ENCODE results near the gene RBPMS2. TPM values are rescaled to one million over a fixed set of nuclear protein-coding genes. Genes with fewer than 3 reads are reported as not detected.

Gene RBPMS2
- total RNA-seq, 1 donor from 2014 or later = not detected

DNA sequence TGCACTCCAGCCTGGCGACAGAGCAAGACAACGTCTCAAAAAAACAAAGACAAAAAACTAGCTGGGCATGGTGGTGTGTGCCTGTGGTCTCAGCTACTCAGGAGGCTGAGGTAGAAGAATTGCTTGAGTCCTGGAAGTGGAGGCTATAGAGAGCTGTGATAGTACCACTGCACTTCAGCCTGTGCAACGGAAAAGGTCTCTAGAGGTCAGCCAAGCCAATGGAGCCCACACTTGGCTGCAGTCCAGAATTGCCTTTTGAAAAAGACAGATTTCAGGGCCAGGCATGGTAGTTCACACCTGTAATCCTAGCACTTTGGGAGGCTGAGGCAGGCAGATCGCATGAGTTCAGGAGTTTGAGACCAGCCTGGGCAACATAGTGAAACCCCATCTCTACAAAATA, 8.4 kb upstream of the RBPMS2 start:
- DNase-seq (ENCODE audit: low read depth) = no peak

DNA sequence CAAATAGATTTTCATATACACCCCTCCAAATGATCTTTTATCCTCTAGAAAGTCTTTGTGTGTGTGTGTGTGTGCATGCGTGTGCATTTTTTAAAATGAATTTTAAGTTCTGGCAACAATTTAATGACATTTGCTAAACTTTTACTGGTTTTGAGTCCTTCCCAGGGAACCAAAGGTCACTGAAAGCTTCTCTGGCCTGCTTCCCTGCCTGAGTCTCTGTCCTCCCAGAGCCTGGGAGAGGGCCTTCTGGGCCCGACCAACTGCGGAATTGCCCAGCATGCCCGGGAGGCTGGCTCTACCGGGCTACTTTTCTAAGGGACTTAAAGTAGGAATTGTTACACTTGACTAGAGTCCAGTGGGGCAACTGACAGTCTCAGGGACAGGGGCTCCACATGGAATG, 7.4 kb upstream of the RBPMS2 start:
- no peak for DNase-seq (ENCODE audit: low read depth)

DNA sequence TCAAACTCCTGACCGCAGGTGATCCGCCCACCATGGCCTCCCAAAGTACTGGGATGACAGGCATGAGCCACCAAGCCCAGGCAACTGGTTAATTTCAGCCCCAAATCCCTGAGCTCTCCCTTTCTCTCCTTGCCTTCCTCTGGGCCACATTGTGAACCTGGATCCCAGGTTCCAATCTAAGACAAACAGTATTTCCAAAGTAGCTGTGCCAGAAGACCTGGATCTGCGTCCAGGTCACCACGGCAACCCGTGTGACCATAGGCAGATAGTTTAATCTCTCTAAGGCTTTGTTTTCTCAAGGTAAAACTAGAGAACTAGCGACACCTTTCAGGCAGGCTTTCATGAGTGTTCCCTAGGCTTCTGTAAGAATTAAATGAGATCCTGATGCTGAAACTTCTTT, 5.9 kb upstream of the RBPMS2 start:
- no peak for DNase-seq (ENCODE audit: low read depth)

DNA sequence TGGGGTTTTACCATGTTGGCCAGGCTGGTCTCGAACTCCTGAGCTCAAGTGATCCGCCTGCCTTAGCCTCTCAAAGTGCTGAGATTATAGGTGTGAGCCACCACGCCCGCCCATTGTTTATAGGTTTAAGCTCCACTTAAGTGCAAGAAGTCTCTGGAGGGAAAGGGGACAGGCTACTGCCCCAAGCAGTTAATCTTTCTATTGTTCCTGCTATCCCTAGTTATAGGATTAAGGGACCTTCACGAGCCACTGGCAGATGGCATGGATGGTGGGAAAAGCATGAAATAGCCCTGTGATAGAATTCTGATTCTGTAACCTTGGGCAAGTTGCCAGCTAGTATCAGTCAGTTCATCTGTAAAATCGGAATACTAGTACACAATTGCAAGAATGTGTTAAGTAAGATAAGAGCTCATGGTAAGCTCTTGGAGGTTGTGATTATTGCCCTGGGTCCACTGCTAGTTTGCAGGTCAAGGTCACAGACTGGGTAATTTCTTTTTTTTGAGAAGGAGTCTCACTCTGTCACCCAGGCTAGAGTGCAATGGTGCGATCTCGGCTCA, 5.3 kb upstream of the RBPMS2 start:
- no peak for DNase-seq (ENCODE audit: low read depth)

DNA sequence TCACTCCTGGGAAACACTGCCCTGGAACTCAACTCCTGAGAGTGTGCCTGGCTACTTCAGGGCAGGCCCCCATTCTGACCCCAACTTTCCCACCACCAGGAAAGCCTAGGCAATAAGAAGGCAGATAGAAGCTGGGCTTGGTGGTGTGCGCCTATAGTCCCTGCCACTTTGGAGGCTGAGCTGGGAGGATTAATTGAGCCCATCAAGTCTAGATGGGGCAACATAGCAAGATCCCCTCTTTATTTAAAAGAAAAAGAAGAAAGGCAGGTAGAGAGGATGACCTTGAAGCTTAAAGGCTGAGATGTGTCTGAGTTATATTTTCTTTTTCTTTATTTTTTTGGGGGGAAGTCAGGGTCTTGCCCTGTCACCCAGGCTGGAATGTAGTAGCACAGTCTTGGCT, 4.2 kb upstream of the RBPMS2 start:
- no peak for DNase-seq (ENCODE audit: low read depth)

DNA sequence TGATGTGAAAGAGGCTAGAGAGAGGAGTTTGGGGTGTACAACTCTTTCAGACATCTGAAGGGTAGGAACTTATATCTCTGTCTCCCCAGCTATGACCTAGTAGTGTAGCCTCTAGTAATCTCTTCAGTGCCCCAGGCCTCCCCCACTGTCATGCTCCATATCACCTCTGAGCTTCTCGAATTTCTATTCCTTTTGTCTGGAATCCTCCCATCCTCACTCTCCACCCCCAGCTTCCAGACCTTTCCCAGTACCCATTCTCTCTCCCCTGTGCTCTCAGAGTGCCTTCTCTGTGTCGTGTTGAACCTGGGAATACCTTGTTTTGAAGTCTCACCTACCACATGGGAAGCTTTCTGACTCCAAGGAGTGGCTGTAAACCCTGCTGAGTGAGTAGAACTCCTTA, 3.6 kb upstream of the RBPMS2 start:
- no peak for DNase-seq (ENCODE audit: low read depth)

DNA sequence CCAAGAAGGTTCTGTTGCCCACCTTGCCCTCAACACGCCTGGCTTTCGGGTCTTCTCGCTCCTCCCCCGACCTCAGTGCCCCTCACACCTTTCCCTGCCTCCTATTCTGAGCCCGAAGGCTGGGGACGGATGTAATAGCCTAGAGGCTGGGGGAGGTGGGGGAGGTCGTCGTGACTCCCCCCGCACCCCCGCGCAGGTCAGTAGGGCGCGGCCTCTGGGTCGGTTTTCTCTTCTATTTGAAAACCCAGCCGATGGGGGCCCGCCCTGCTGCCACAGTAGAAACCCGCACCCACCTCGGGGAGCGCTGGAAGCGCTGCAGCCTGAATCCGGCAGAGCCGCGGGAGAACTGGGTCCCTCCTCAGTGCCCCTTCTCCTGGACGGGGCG, 1.0 kb upstream of the RBPMS2 start:
- DNase-seq (ENCODE audit: low read depth) = no peak

DNA sequence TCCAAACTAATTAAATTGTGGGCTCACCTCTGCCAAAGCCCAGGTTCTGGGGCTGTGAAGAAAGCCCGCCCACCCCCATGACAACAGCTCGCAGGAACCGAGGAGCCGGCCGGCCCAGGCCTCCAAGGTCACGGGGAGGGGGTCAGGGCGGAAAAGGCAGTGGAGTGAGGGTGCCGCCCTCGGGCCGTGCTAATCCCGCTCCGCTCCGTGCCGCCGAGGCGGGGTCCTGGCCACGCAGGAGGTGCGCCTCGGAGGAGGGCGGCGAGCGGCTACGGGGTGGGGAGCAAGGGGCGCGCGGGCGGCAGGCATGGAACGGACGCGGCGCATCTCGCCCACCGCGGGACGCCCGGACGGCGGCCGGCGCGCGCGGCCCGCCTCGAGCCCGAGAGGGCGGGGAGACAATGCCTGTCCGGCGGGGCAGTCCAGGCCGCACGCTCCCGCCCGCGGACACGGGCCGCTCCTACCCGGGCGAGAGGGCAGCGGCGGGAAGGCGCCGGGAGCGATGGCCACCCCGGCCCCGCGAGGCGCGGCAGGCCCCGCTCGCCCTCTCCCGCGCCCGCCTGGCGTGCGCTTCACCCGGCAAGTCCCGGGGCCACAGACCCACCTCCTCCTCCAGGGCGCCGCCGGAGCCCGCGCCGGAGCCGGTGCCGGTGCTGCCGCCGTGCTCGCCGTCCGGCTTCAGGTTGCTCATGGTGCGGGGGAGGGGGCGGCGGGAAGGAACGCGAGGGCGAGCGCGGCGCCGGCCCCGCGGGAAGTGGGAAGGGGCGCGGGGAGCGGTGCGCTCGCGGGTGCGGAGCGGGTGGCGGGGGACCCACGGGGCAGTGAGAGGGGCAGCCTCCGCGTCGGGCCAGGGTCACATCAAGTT, 528 bp downstream of the RBPMS2 start:
- no peak for DNase-seq (ENCODE audit: low read depth)

DNA sequence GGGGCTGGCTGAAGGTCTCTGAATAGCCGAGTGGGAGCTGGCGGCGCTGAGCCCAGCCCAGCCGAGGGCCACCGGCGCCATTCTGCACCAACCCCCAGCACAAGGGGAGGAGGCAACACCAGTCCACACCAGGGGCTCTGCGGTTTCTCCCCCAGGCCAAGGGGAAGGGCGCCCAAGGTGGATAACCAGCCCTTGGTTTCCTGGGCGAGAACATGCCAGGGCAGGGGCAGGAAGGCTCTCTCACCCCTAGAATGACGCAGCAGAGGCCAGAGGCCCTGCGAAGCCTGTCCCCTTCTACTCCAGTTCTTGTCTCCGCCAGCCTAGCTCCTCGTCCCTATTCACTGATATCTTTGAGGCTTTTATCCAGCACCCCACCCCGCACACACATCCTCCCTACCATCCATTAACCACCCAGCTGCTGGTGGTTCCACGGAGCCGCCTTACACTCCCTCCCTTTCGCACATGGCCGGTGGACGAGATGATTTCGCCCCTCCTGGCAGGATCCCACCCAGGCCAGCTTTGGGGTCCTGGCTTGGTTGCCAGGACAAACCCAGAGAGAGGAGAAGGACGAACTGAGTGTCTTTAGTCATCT, 1.3 kb downstream of the RBPMS2 start:
- no peak for DNase-seq (ENCODE audit: low read depth)

DNA sequence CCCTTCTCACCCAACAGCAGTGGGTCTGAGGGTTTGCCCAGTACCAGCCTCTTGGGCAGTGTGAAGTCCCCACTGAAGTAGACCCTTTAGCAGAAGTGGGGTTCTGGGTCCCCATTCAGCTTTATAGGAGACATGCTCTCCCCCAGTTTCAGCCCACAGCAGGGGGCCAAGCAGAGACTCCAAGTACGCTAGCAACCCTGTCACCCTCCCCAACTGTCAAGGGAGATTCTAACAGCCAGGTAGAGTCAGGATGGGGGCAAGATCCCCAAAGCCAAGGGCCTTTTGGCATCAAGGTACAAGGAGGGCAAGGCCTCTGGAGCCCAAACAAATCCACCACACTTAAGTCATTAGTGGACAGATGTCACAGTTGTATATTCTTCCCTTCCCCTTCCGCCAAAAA, 1.8 kb downstream of the RBPMS2 start:
- DNase-seq (ENCODE audit: low read depth) = no peak

DNA sequence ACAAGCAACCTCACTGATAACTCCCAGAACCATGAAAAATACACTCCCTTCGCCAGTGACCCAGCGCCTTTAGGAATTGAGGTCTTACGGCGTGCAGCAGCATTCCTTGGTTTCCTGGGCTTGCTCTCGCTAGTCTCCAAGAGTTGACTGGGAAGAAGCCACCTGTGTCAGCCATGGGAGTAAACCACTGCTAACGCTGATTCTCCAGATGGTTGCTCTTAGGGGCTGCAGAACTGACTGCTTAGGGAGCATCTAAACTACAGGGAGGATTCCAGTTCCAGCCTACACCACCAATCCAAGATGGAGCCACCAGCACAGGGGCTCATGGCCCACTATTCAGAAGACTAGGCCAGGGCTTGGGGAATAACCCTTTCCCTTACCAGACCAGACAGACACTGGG, 2.4 kb downstream of the RBPMS2 start:
- no peak for DNase-seq (ENCODE audit: low read depth)

DNA sequence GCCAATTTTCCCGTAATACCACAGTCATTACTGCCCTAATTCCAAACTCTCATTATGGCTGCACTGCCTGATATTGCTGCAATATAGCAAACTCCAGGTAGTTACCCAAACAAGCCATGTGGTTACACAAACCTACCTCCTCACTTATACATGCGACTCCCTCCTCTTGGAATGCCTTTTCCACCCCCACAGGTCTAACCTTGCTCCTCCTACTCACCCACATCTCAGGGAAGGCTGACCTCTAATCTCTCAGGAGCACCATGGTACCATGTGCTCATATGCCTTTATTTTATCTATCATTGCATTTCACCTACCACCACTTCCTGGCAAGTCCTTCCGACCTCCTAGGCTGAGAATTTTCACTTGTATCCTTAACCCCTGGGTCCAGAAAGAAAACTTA, 2.9 kb downstream of the RBPMS2 start:
- no peak for DNase-seq (ENCODE audit: low read depth)

DNA sequence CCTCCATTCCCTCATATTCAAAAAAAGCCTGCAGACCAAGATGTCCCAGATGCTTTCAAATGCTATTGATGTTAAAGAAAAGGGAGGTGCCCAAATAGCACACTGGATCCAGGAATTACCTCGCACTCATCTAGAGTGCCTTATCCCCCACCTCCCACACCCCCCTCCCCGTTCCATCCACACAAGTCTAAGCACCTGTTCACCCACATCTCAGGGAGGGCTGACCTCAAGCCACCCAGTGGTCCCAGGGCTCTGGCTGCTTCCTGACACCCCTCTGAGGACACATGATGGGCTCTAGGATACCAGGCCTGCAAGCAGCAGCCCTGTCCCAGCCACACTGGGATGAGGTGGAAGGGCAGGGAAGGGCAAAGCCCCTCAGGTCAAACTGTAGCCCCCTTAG, 4.8 kb downstream of the RBPMS2 start:
- peak; percentile 14 for DNase-seq (ENCODE audit: low read depth)

DNA sequence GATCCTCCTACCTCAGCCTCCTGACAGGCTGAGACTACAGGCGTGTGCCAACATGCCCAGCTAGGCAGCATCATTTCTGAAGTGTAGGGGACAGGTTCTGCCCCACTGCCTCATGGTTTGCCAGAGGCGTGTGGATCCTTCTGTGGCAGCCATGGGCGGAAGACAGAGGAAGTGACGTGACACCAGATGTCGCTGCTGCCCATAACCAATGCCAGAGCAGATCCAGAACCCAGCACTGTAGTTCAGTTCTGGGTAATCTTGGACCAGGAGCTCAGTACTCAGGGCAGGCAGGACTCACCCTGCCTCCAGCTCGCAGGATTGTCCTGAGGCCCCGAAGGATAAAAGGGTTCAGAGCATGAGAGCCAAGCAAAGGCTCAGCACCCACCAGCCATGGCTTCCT, 8.2 kb downstream of the RBPMS2 start:
- DNase-seq (ENCODE audit: low read depth) = no peak

DNA sequence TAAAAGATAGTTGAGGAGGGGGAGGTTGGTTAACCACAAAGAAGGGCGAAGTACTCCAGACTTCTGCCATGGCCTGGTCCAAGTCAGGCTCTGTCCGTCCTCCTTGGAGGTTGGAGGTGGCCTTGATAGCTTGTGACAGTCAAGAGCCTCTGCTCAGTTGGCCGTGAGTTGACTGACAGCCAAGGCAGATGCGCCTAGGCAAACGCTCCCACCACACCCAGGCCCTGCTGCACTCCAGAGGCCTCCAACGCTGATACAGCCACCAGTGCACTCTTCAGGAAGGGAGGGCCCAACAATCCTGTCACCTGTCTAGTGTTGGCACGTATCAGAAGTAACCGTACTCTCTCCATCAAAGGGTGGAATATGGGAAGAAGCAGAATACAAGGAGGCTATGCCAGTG, 9.3 kb downstream of the RBPMS2 start:
- no peak for DNase-seq (ENCODE audit: low read depth)

DNA sequence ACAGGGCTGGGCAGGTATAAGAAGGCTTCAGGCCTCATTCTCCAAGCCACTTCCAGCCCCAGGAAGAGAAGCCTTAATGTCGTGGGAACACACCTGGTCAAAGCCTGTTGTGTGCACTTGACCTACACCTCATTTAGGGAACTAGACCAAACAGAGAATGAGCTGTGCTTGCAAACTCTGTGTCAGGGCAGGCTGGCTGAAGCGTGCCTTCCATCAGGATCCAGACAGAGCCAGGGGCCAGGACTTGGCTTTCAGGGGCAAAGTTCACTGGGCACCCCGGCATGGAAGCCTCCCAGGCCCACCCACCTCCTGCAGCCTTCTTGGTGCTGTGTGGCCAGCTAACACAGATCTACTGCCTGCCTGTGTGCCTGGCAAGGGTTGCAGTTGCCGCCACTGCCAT, 11.5 kb downstream of the RBPMS2 start:
- no peak for DNase-seq (ENCODE audit: low read depth)

DNA sequence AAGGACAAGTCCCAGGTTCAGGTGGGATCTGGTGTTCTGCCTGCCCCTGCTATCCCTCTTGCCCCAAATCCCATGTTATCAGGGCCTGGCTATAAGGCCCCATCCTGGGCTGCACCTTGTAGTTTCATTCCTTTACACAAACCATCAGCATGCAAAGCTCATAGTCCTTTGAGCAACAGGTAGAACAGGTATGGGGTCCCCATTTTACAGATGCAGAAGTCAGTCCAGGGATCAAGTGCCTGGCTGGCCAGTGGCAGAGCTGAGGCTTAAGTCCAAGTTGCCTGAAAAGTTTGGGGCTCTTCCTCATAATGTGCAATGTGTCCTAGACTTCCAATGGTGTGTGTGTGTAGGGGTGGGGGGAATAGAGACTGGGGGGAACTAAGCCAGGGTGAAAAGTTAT, 11.9 kb downstream of the RBPMS2 start:
- no peak for DNase-seq (ENCODE audit: low read depth)

DNA sequence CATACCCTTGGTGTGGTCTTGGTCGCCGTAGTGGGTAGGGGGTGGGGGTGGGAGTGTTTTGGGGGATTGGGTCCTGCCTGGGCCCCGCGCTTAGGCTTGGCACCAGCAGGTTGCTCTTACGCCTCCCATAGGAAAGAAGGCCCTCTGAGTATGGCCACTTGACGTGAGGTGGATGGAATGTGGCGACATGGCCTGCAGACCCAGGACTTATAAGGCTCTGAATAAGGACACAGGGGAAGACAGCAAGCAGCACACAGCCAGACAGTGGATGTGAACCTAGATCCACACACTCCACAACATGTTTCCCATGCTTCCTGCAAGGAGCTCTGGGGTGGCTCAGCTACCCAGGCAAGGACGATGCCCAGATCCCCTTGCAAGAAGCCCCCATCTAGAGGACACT, 12.4 kb downstream of the RBPMS2 start:
- DNase-seq (ENCODE audit: low read depth) = no peak

DNA sequence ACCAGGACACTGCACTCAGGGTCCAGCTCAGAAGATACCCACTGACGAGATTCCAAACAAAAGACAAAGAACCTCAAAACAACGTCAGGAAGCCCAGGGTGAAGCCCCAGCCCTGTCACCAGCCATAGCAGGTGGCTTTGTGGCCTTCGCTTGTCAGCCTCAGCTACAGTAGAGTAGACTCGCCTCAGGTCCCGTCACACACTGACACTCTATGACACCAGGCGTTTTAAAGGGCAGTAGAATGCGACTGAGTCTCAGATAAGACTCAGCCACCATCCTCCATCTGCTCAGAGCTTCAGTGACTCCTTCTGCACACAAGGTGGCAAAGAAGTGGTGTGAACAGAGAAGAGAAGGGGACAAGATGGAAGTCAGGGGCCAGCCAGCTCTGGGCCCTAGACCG, 12.8 kb downstream of the RBPMS2 start:
- no peak for DNase-seq (ENCODE audit: low read depth)

DNA sequence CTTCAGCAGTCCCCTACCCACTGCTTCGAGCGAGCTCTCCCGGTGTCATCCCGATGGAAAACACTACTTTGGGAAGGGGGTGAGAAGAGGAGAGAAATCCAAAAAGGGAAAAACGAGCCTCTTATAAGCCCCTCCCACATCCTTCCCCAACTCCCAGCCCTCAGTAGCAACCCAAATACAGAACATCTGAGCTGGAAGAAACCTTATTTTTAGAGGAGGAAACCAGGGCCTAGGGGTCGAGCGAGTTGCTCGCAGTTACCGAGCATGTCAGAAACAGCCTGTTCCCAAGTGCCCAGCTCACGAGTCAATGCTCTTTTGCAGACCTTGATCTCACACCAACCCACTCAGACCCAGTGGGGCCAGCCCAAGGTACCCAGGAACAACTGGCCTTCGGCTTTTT, 14.2 kb downstream of the RBPMS2 start:
- DNase-seq (ENCODE audit: low read depth) = no peak

DNA sequence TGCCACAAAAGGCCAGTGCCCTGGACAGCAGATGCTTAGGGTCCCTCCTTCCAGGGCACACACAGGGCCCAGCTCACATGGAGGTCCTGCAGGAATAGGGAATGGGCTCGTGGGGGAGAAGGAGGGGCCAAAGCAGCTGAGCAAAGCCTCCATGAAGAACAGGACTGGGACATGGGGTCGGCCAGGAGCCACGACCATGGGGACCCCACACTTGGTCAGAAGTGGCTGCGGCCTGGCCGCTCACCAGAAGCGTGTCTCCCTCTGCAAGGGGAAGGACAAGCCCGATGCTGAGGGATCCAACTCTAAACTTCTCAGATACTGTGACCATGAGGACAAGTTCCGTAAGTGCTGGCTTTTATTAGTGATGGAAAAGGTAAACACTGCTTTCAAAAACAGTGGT, 15.3 kb downstream of the RBPMS2 start:
- DNase-seq (ENCODE audit: low read depth) = no peak

DNA sequence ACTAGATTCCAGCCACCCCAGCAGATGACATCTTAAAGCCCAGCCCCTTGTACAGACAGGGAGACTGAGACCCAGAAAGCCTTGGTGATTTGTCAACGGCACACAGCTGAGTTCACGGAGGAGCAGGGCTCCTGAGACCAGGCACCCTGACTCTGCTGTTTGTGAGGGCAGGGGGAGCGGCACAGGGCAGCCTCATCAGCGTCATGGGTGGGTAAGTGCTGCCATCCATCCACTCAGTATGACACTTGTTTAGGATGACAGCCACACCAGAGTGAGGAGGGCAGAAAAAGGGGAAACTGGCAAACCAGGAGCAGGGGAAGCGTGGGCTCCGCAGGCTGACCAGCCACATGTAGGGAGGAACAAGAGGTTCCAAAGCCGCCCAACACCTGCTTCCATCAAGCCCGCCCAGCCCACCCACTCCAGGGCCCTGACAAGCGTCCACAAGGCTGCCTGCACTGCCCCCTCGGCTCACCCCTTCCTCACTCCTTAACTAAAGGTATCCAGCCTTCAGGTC, 19.9 kb downstream of the RBPMS2 start:
- no peak for DNase-seq (ENCODE audit: low read depth)
